Activated gamma-delta T cell (primary cell): ENCODE measurements around the gene PLA2G2D.
"Not testable (repeated sequence)": the region's sequence is repeated elsewhere in the genome, so short reads cannot be mapped to it uniquely, and the experiment has no call there.

ENCODE experiments used
- DNase-seq: peaks from one replicate; lab custom pipeline; 2025; lab: John Stamatoyannopoulos, UW

Gene PLA2G2D

DNA sequence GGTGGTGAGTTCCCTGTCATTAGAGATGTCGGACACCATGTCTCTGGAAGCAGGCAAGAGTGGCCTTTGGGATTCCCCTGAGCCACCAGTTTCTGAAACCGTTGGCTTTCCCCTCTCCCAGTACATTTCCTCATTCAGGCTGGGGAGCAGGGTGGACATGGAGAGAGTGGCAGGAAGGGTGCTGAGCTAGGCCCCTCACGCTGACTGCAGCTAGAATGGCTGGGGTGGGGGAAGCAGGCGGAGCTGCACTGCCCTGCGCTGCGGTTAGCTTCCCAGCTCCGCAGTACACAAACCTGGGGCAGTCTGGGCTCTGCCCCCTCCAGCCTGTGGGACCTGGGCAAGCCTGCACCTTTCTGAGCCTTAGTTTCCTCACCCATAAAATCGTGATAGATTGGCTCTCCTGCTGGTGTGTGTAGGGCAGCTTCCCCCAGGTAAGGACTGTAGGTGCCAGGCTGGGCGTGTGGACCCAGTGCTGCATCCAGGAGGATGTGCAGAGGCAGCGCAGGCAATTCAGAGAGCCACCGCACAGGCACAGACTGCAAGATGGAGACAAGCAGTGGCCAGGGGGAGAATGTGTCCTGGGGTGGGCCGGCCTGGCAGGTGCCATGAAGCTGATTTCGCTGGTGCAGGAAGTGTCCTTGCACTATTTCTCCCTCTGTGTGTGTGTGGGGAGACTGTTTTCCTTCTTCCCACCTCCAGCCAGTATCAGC lies 22.8 kb upstream of the PLA2G2D start:
- no peak for DNase-seq

GRCh38 chr1:20141466-20141865 lies 22.1 kb upstream of the PLA2G2D start:
- DNase-seq = no peak

- no peak for DNase-seq
Observed at GRCh38 chr1:20141001-20141400, 21.7 kb upstream of the PLA2G2D start.

DNA sequence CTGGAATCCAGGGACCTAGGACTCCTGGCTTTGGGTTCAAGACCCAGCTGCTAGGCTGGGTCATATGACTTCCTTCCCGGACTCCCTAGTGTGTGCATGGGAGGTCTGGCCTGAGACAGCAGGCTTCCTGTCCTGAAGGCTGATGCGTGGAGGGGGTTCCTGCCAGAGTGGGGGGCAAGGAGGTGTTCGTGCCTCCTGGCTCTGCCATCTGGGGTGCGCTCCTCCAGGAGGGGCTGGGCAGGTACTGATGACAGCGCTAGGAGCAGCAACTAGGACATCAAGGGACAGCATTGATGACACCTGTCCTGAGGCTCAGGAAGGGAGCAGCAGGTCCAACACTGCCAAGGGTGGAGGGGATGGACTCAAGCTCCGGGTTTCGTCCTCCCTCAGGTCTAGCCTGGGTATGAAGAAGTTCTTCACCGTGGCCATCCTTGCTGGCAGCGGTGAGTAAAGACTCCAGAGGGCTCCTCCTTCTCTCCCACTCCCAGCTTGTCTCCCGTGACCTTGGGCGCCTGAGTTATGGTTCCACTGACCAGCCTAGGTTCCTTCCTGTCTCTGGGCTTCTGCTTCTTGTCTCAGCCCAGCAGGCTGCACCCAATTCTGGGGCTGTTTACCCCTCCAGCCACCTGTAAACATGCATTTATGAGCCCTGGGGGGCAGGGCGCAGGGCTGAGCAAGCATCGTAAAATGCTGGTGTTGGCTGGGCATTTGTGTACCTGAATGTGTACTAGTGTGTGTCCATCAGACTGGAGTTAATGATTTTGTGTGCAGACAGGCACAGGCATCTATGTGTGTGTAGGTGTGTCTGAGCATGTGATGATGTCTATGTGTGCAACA lies 20.7 kb upstream of the PLA2G2D start:
- DNase-seq = no peak

- no peak for DNase-seq
Observed at GRCh38 chr1:20138961-20139550, 19.7 kb upstream of the PLA2G2D start, which contains the start of gene PLA2G2F. PLA2G2F (plus strand) TSS chr1:20139323; CDS start chr1:20139428, 105 bp downstream.

DNA sequence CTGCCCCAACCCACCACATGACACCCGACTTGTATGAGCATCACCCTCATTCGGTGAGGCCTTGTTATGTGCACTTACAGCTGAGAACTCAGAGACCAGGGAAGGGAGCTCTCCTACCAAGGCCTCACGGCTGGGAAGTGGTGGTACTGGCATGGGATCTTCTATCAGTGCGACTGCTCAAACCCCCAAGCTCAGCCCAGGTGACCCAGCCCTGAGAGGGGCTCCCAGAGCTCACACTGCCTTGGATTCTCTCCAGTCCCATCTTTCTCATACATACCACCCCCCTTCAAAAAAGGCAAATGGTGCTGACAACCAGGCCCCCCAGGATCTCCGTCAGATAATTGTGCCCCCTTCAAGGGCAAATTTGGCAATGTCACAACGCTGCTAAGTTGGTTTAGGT lies 19.0 kb upstream of the PLA2G2D start:
- no peak for DNase-seq

GRCh38 chr1:20137604-20138003 lies 18.3 kb upstream of the PLA2G2D start:
- DNase-seq = no peak

GRCh38 chr1:20137055-20137454 lies 17.7 kb upstream of the PLA2G2D start:
- DNase-seq = no peak

DNA sequence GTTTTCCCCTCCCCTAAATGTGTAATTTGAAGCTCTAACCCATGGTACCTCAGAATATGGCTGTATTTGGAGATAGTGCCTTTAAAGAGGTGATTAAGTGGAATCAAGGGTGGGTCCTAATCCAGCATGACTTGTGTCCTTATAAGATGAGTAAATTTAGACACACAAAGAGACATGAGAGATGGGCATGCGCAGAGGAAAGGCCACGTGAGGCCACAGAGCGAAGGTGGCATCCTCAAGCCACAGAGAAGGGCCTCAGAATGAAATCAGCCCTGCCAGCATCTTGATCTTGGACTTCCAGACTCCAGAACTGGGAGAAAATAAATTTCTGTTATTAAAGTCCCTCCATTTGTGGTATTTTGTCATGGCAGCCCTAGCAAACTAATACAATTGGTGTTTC lies 16.9 kb upstream of the PLA2G2D start:
- no peak for DNase-seq

DNA sequence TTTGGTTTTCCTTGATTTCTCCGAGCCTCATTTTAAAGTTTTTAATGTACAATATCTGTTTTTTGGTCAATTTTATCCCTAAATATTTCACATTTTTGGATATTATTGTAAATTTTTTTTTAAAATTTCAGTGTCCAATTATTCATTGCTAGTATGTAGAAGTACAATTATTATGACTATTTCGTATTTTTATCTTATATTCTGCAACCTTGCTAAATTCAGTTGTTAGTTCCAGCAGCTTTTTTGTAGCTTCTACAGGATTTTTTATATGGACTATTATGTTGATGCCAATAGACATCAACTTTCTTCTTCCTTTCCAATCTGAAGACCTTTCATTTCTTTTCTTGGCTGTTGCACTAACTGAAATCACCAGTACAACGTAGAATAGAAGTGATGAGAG lies 15.7 kb upstream of the PLA2G2D start:
- DNase-seq = no peak

- not testable (repeated sequence) for DNase-seq
Observed at GRCh38 chr1:20130518-20130917, 11.2 kb upstream of the PLA2G2D start.

- DNase-seq = no peak
Observed at GRCh38 chr1:20126806-20127440, 7.6 kb upstream of the PLA2G2D start.

DNA sequence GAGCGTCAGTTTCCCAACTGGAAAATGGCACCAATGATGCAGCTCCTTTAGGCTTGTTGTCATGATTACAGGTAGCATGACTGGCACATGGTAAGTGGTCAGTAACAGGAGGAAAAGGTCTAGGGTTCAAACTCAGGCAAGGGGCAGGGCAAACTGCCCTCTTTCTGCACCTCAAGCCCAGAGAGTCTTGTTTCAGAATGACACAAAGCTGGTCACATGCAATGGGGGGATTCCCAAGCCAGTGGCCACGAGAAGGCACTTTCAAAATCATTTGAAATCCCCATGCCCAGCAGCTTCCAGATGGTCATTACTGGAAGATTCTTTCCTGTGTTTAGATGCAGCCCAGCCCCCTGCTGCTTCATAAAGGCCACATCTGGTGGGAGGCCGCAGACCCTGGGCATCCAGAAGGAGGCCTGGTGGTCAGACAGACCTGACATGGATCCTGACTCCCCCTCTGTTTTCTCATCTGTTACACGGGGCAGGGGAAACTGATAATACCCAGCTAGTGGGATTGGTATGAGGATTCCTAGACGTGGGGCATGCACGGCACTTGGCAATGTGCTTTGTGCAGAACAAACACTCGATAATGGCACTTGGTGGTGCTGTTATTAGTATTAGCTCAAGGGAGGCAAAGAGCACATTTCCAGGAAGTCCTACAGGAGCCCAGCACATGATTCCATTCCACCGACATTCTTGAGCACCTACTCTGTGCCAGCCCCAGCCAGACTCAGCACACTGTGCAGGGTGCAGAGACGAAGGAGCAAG lies 6.9 kb upstream of the PLA2G2D start:
- no peak for DNase-seq

DNA sequence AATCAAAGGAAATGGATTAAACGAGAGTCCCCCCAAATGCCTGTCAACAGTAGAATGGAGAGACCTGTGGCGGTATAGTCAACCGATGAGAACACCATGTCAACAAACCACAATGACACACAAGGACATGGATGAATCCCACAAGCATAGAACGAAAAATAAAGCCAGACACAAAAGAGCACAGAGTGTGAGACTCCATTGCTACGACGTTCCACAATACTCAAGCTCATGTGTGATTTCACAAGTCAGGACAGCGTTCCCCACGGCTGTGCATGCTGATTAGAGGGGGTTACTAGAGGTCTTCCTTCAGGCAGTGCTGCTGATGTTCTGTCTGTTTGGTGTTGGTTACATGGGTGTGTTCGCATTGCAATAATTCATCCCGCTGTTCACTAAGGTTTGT lies 5.8 kb upstream of the PLA2G2D start:
- no peak for DNase-seq

DNA sequence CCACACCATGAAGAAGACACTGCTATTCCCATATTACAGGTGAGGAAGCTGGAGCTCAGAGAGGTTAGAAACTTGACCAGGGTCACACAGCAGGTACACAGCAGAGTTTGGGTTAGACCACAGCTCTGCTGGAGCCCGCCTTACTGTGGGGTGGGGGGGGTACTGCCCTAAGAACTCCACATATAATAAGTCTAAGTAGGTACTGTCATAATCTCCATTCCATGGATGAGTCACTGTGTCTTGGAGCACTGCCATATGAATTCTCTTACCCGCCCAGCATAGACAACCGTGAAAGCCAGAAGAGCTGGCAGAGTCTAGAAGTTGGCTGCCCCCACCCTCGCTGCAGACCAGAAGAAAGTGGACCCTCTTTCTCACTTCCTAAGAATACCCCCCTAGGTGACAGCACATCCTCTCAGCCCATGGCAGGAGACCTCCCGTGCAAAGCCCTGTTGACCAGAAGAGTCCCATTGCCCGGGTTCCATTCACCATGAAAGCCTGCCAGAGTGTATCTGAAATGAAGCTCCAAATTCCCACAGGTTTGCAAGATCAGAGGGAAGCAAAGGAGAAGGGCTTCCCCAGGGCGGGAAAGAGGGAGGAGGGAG lies 5.2 kb upstream of the PLA2G2D start:
- DNase-seq = no peak

GRCh38 chr1:20123722-20124455 lies 4.6 kb upstream of the PLA2G2D start:
- DNase-seq = no peak

- DNase-seq = no peak
Observed at GRCh38 chr1:20120796-20121195, 1.5 kb upstream of the PLA2G2D start.

GRCh38 chr1:20117236-20117635 lies 2.1 kb downstream of the PLA2G2D start:
- no peak for DNase-seq

- DNase-seq = no peak
Observed at GRCh38 chr1:20115916-20116315, 3.4 kb downstream of the PLA2G2D start.

DNA sequence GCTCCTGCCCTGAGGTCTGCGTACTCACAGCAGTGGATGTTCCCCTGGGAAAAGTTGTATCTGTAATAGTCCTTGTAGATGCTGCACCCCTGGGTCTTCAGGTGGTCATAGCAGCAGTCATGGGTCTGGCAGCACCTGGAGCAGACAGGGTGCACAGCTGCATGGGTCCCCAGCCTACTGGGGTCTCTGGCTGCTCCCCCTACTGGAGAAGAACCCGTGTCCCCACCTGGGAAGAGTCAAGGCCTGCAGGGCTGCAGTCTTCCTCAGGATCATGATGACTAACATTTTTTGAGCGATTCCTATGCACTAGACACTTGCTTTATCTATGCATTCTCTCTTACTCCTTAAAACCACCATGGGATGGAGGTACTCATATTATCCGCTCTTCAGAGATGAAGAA lies 3.9 kb downstream of the PLA2G2D start:
- no peak for DNase-seq
